ENCODE data around the gene DBP.

Gene DBP

DNA sequence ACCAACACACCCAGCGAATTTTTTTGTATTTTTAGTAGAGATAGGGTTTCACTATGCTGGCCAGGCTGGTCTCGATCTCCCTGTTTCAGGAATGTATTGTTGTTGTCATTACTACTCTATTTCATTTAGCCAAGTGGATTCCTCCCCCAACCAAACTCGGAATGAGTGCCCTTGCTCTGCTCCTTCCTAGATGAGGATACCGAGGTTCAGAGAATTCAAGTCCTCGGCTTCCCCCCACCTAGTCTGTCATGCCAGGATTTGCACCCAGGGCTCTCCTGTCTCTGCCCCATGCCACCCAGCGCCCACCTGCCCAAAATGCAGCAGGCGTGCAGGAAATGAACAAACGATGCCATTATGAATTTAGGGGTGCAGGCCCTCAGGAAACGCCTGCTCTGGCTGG is 34.2 kb downstream of the DBP start:
- Histone ChIP-seq H3K79me2 (ENCODE audit: insufficient read depth, low read depth) (no peaks in the 10 kb centered on the region), H3K4me3 (IDR thresholded peaks at IDR 0.05; ENCODE audit: insufficient read depth, low read depth, low read length) (no peak overlapping the region), H2AFZ (ENCODE audit: low read depth) (no peak overlapping the region), H3K9ac (no peak overlapping the region), H3K4me1 (ENCODE audit: low read depth, poor library complexity, severe bottlenecking) (no peaks in the 10 kb centered on the region), H4K20me1 (ENCODE audit: insufficient read depth) (no peaks in the 10 kb centered on the region), H3K36me3 (ENCODE audit: insufficient read depth) (no peaks in the 10 kb centered on the region), H3K4me2 (no peak overlapping the region), H3K27me3 (ENCODE audit: insufficient read depth, low read depth) (peaks cover 71% of the 10 kb centered on the region), H3K27ac (no peak overlapping the region)
- TF ChIP-seq, protein P1, sequence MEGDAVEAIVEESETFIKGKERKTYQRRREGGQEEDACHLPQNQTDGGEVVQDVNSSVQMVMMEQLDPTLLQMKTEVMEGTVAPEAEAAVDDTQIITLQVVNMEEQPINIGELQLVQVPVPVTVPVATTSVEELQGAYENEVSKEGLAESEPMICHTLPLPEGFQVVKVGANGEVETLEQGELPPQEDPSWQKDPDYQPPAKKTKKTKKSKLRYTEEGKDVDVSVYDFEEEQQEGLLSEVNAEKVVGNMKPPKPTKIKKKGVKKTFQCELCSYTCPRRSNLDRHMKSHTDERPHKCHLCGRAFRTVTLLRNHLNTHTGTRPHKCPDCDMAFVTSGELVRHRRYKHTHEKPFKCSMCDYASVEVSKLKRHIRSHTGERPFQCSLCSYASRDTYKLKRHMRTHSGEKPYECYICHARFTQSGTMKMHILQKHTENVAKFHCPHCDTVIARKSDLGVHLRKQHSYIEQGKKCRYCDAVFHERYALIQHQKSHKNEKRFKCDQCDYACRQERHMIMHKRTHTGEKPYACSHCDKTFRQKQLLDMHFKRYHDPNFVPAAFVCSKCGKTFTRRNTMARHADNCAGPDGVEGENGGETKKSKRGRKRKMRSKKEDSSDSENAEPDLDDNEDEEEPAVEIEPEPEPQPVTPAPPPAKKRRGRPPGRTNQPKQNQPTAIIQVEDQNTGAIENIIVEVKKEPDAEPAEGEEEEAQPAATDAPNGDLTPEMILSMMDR (conservative IDR thresholded peaks at IDR 0.05; ENCODE audit: low read depth, low read length) = no peak

DNA sequence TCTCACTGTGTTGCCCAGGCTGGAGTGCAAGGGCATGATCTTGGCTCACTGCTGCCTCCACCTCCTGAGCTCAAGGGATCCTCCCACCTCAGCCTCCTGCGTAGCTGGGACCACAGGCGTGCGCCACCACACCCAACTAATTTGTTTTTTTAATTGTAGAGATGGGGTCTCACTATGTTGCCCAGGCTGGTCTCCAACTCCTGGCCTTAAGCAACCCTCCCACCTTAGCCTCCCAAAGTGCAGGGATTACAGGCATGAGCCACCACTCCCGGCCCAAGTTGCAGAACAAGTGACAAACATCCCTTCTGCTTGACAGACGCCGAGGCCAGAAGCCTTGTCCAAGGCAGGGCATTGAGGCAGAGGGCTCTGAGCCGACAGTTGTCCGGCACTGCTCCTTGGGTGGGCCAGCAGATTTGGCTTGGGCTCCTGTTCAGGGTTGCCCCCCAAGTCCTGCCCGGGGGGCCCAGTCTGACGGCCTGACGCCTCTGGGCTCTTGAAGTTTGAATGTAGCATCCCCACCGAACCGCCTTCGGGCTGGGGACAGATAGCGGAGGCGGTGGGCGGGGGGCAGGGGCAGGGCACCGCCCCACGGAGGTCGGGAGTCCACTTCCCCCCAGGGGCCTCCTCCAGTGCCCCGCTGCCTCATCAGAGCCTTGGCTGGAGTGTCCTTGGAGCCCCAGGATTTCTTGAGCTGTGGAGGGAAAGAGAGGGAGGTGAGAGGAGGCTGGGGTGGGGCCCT is 36.3 kb downstream of the DBP start:
- Histone ChIP-seq H3K4me3 (IDR thresholded peaks at IDR 0.05; ENCODE audit: insufficient read depth, low read depth, low read length) (no peak overlapping the region), H3K36me3 (ENCODE audit: insufficient read depth) (no peaks in the 10 kb centered on the region), H3K9ac (no peak overlapping the region), H3K79me2 (ENCODE audit: insufficient read depth, low read depth) (no peaks in the 10 kb centered on the region), H2AFZ (ENCODE audit: low read depth) (no peak overlapping the region), H3K4me2 (no peak overlapping the region), H4K20me1 (ENCODE audit: insufficient read depth) (no peaks in the 10 kb centered on the region), H3K4me1 (ENCODE audit: low read depth, poor library complexity, severe bottlenecking) (no peaks in the 10 kb centered on the region), H3K27ac (no peak overlapping the region), H3K27me3 (ENCODE audit: insufficient read depth, low read depth) (peaks cover 70% of the 10 kb centered on the region)
- TF ChIP-seq, protein P1 (conservative IDR thresholded peaks at IDR 0.05; ENCODE audit: low read depth, low read length) = no peak

DNA sequence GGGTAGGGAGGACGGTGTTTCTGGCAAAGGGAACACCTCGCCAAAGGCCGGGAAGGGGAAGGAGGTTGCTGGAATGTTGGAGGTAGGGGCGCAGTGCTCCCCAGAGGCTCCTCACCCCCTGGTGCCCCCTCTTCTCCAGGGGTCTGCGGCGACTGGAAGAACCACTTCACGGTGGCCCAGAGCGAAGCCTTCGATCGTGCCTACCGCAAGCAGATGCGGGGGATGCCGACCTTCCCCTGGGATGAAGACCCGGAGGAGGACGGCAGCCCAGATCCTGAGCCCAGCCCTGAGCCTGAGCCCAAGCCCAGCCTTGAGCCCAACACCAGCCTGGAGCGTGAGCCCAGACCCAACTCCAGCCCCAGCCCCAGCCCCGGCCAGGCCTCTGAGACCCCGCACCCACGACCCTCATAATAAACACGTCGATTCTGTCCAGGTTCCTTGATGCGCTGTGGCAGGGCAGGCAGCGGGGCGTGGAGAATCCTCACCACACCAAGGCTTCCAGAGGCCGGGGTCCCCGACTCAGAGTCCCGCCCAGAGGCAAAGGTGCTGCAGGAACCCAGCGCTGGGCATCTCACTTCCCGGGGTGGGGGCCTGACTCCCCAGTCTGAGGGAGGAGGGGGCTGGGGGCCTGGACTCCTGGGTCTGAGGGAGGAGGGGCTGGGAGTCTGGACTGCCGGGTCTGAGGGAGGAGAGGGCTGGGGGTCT is 38.0 kb downstream of the DBP start:
- no peak overlapping the region for H3K4me2 ChIP-seq
- no peak overlapping the region for H2AFZ ChIP-seq (ENCODE audit: low read depth)
- no peaks in the 10 kb centered on the region for H3K36me3 ChIP-seq (ENCODE audit: insufficient read depth)
- H3K27ac ChIP-seq = no peak overlapping the region
- H3K79me2 ChIP-seq (ENCODE audit: insufficient read depth, low read depth) = no peaks in the 10 kb centered on the region
- peaks cover 74% of the 10 kb centered on the region for H3K27me3 ChIP-seq (ENCODE audit: insufficient read depth, low read depth)
- H3K4me1 ChIP-seq (ENCODE audit: low read depth, poor library complexity, severe bottlenecking) = no peaks in the 10 kb centered on the region
- TF ChIP-seq, protein P1 (conservative IDR thresholded peaks at IDR 0.05; ENCODE audit: low read depth, low read length) = no peak
- no peak overlapping the region for H3K4me3 ChIP-seq (IDR thresholded peaks at IDR 0.05; ENCODE audit: insufficient read depth, low read depth, low read length)
- H3K9ac ChIP-seq = no peak overlapping the region
- no peaks in the 10 kb centered on the region for H4K20me1 ChIP-seq (ENCODE audit: insufficient read depth)

DNA sequence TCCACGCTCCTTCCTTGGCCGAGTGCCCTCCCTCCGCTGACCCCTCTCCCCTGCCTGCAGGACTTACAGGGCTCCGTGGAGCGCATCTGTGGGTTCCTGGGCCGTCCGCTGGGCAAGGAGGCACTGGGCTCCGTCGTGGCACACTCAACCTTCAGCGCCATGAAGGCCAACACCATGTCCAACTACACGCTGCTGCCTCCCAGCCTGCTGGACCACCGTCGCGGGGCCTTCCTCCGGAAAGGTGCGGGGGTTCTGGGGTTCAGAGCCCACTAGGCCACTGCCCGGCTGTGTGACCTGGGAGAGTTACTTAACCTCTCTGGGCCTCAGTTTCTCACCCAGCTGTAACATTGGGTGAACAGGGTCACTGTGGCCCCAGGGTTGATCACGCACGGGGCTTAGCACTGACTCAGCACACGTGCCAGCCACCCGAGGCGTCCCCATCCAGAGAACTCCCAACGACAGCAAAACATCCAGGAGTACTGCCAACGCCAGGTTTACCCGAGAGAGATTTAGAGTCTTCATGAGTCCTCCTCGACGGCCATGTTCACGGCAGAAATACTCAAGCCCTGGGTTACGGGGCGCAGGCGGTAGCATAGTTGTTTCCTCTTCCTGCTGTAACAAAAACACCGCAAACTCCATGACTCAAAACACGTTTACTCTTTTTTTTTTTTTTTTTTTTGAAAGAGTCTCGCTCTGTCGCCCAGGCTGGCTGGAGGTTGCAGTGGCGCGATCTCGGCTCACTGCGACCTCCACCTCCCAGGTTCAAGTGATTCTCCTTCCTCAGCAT is 40.3 kb downstream of the DBP start:
- Histone ChIP-seq H3K4me3 (IDR thresholded peaks at IDR 0.05; ENCODE audit: insufficient read depth, low read depth, low read length) (no peak overlapping the region), H3K36me3 (ENCODE audit: insufficient read depth) (no peaks in the 10 kb centered on the region), H2AFZ (ENCODE audit: low read depth) (no peak overlapping the region), H3K27ac (no peak overlapping the region), H4K20me1 (ENCODE audit: insufficient read depth) (no peaks in the 10 kb centered on the region), H3K9ac (no peak overlapping the region), H3K27me3 (ENCODE audit: insufficient read depth, low read depth) (peaks cover 85% of the 10 kb centered on the region), H3K4me1 (ENCODE audit: low read depth, poor library complexity, severe bottlenecking) (no peaks in the 10 kb centered on the region), H3K79me2 (ENCODE audit: insufficient read depth, low read depth) (no peaks in the 10 kb centered on the region), H3K4me2 (no peak overlapping the region)
- TF ChIP-seq, protein P1 (conservative IDR thresholded peaks at IDR 0.05; ENCODE audit: low read depth, low read length) = no peak

All from KMS-11 (cell line).